Mesenchymal stem cell (in vitro differentiated cells and primary cell): ENCODE results near the gene STK33.

Experiments
- DNase-seq: peaks from one replicate; pipeline ENCODE4 v3.0.0-alpha.2; 2013
- H2AFZ ChIP-seq: one replicate; pipeline ENCODE4 v1.6.1; 2013; ENCODE audit warnings: low read depth, mild to moderate bottlenecking, control low read depth, inconsistent platforms, low read length, moderate library complexity
- H2AK5ac ChIP-seq: 2 replicates; pipeline ENCODE4 v1.6.1; 2013; ENCODE audit warnings: low read length, moderate library complexity, mild to moderate bottlenecking, inconsistent platforms; ENCODE audit not compliant: severe bottlenecking
- H2BK120ac ChIP-seq: one replicate; pipeline ENCODE4 v1.6.1; 2013; ENCODE audit warnings: low read depth, mild to moderate bottlenecking, inconsistent platforms, low read length, moderate library complexity
- H2BK12ac ChIP-seq, 2 experiments: one replicate each; pipeline ENCODE4 v1.6.1; 2013; ENCODE audit warnings: inconsistent platforms in 2 of 2, low read length in 2 of 2, mild to moderate bottlenecking in 2 of 2, moderate library complexity in 2 of 2, control low read depth in 1 of 2
- H2BK15ac ChIP-seq: one replicate; pipeline ENCODE4 v1.6.1; 2013; ENCODE audit warnings: mild to moderate bottlenecking, low read depth, inconsistent platforms; ENCODE audit not compliant: poor library complexity, severe bottlenecking
- H2BK5ac ChIP-seq: 2 replicates; pipeline ENCODE4 v1.6.1; 2013; ENCODE audit warnings: low read depth, mild to moderate bottlenecking, low read length, control low read depth, inconsistent platforms; ENCODE audit not compliant: poor library complexity, severe bottlenecking
- H3K14ac ChIP-seq, 2 experiments: one replicate each; pipeline ENCODE4 v1.6.1; 2013; ENCODE audit warnings: inconsistent platforms in 2 of 2, low read length in 2 of 2, control low read depth in 1 of 2, mild to moderate bottlenecking in 1 of 2, moderate library complexity in 1 of 2
- H3K18ac ChIP-seq, 2 experiments: one replicate each; pipeline ENCODE4 v1.6.1; 2013; ENCODE audit warnings: inconsistent platforms in 2 of 2, low read length in 2 of 2, control low read depth in 1 of 2, low read depth in 1 of 2, mild to moderate bottlenecking in 1 of 2
- H3K23ac ChIP-seq, 2 experiments: one replicate each; pipeline ENCODE4 v1.6.1; 2013; ENCODE audit warnings: inconsistent platforms in 2 of 2, low read length in 2 of 2, mild to moderate bottlenecking in 2 of 2, moderate library complexity in 2 of 2, control low read depth in 1 of 2
- H3K27ac ChIP-seq: 2 replicates; pipeline ENCODE4 v1.5.1; 2013; ENCODE audit warnings: mild to moderate bottlenecking, moderate library complexity, low read length, control low read depth, inconsistent platforms; ENCODE audit not compliant: poor library complexity, severe bottlenecking
- H3K27me3 ChIP-seq, 2 experiments: 2 replicates each; pipeline versions ENCODE4 v1.6.1 to v1.7.0; 2013; ENCODE audit warnings: low read length in 2 of 2, mild to moderate bottlenecking in 2 of 2, moderate library complexity in 2 of 2, control low read depth in 1 of 2, inconsistent platforms in 1 of 2; ENCODE audit not compliant: control insufficient read depth in 1 of 2, insufficient read depth in 1 of 2
- H3K36me3 ChIP-seq, 2 experiments: 2 replicates each; pipeline versions ENCODE4 v1.6.1 to v1.7.0; 2013; ENCODE audit warnings: low read length in 2 of 2, control low read depth in 1 of 2, inconsistent platforms in 1 of 2, low read depth in 1 of 2, mild to moderate bottlenecking in 1 of 2; ENCODE audit not compliant: insufficient read depth in 2 of 2, control insufficient read depth in 1 of 2
- H3K4ac ChIP-seq, 2 experiments: one replicate each; pipeline ENCODE4 v1.6.1; 2013; ENCODE audit warnings: inconsistent platforms in 2 of 2, low read length in 2 of 2, mild to moderate bottlenecking in 2 of 2, moderate library complexity in 2 of 2, control low read depth in 1 of 2, low read depth in 1 of 2
- H3K4me1 ChIP-seq: 2 replicates; pipeline ENCODE4 v1.6.1; 2013; ENCODE audit warnings: low read depth, low read length, control low read depth; ENCODE audit not compliant: control insufficient read depth, insufficient read depth
- H3K4me2 ChIP-seq: 2 replicates; pipeline ENCODE4 v1.6.1; 2013; ENCODE audit warnings: low read length, mild to moderate bottlenecking, inconsistent platforms; ENCODE audit not compliant: poor library complexity, severe bottlenecking
- H3K4me3 ChIP-seq, 2 experiments: 2 replicates each; pipeline versions ENCODE4 v1.5.1 to v1.7.0; 2013; ENCODE audit warnings: low read length in 2 of 2, mild to moderate bottlenecking in 2 of 2, control low read depth in 1 of 2, low read depth in 1 of 2; ENCODE audit not compliant: insufficient read depth in 1 of 2
- H3K79me1 ChIP-seq: replicated peaks from 2 replicates; pipeline ENCODE4 v1.6.1; 2013; ENCODE audit warnings: mild to moderate bottlenecking, control low read depth, low read length, inconsistent platforms; ENCODE audit not compliant: poor library complexity, severe bottlenecking
- H3K9ac ChIP-seq: 2 replicates; pipeline ENCODE4 v1.7.0; 2013; ENCODE audit warnings: mild to moderate bottlenecking, low read length, moderate library complexity
- H3K9me3 ChIP-seq: 2 replicates; pipeline ENCODE4 v1.7.0; 2013; ENCODE audit warnings: mild to moderate bottlenecking, low read length; ENCODE audit not compliant: control insufficient read depth
- H4K8ac ChIP-seq: one replicate; pipeline ENCODE4 v1.6.1; 2013; ENCODE audit warnings: inconsistent platforms, mild to moderate bottlenecking, low read length, moderate library complexity
- H4K91ac ChIP-seq: one replicate; pipeline ENCODE4 v1.6.1; 2013; ENCODE audit warnings: mild to moderate bottlenecking, low read length, inconsistent platforms
- WGBS: methylation state at CpG from one replicate; pipeline ENCODE4 v1.1.7; 2013; ENCODE audit warnings: mixed read lengths; 5-methylcytosine and 5-hydroxymethylcytosine counted together

Gene STK33

DNA sequence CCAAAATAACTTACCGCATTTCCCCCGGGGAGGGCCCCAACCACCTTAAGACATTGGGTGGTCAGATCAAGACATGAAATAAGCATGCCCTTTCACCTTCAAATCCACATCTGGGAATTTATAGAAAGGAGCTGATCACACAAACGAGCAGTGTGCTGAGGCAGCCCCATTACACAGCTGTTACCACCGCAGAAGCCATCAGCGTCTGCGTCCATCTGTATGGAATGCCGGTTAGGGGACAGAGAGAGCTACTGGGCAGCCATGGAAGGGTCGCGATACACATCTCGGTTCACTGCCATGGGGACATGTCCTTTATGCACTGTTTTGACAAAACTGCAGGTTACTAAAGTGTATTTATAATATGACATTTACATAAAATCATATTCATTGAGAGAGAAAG, 225.3 kb downstream of the STK33 start:
- no peak overlapping the region for H2BK120ac ChIP-seq
- H2AK5ac ChIP-seq = no peak overlapping the region
- no peak for DNase-seq
- no peak overlapping the region for H3K9ac ChIP-seq
- H3K4me2 ChIP-seq = no peak overlapping the region
- no peaks in the 10 kb centered on the region for H3K79me1 ChIP-seq
- no peak overlapping the region for H3K27ac ChIP-seq
- H2BK12ac ChIP-seq = no peak overlapping the region
- H3K14ac ChIP-seq = no peak overlapping the region
- no peaks in the 10 kb centered on the region for H3K9me3 ChIP-seq
- no peak overlapping the region for H4K91ac ChIP-seq
- no peaks in the 10 kb centered on the region for H3K36me3 ChIP-seq
- no peak overlapping the region for H2AFZ ChIP-seq
- no peak overlapping the region for H3K23ac ChIP-seq
- no peak overlapping the region for H2BK15ac ChIP-seq
- H2BK5ac ChIP-seq = no peak overlapping the region
- 88% methylated on average over 7 of the region's 10 CpGs for WGBS
- H3K4ac ChIP-seq = no peak overlapping the region
- peaks cover 12 to 61% of the 10 kb centered on the region in 2 experiments for H3K27me3 ChIP-seq
- no peak overlapping the region for H3K4me3 ChIP-seq
- no peaks in the 10 kb centered on the region for H3K4me1 ChIP-seq
- no peak overlapping the region for H3K18ac ChIP-seq
- no peak overlapping the region for H4K8ac ChIP-seq

DNA sequence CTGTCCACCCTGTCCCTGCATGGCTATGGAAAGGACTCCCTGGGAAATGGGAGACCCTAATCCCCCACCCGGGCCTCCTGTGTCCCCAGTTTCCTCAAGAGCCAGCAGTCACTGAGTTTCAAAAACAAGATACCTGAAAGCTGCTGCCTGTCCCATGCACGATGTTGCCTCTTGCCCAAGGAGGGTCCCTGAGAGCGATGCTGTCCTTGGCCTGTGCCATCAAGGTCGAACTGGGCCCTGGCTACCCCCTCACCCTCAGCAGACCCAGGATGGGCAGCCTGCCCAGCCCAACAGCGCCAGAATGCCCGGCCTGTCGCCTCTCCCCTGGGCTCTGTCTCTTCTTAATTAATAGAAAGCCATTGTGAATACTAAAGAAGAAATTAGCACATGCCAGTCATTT, 225.8 kb downstream of the STK33 start:
- H4K91ac ChIP-seq = no peak overlapping the region
- H3K9ac ChIP-seq = no peak overlapping the region
- H3K79me1 ChIP-seq = no peaks in the 10 kb centered on the region
- H2AFZ ChIP-seq = no peak overlapping the region
- peaks cover 12 to 65% of the 10 kb centered on the region in 2 experiments for H3K27me3 ChIP-seq
- H3K23ac ChIP-seq = no peak overlapping the region
- H3K18ac ChIP-seq = no peak overlapping the region
- H2AK5ac ChIP-seq = no peak overlapping the region
- H3K4me1 ChIP-seq = no peaks in the 10 kb centered on the region
- H2BK5ac ChIP-seq = no peak overlapping the region
- H3K36me3 ChIP-seq = no peaks in the 10 kb centered on the region
- WGBS = 87% methylated on average over 7 of the region's 7 CpGs
- no peak overlapping the region for H3K4ac ChIP-seq
- no peak overlapping the region for H3K4me3 ChIP-seq
- no peak overlapping the region for H2BK12ac ChIP-seq
- H4K8ac ChIP-seq = no peak overlapping the region
- no peak overlapping the region for H2BK120ac ChIP-seq
- H3K27ac ChIP-seq = no peak overlapping the region
- H3K14ac ChIP-seq = no peak overlapping the region
- H3K4me2 ChIP-seq = no peak overlapping the region
- DNase-seq = no peak
- no peak overlapping the region for H2BK15ac ChIP-seq
- no peaks in the 10 kb centered on the region for H3K9me3 ChIP-seq

DNA sequence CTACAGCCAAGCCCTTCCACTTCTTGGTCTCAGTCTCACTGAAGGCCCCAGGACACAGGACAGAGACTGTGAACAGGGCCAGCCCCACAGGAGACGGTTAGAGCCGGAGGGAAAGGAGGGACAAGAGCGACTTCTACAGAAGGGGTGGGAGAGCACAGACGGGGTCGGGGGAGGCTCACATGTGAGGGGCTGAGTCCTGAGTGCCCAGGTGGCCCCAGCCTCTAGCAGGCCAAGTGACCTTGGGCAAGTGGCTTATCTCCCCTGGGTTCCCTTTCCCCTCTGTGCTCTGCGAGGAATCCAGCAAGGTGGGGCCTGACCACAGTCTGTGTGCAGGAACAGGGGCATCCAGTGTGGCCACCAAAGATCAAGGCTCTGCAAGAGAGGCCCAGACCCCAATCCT, 227.7 kb downstream of the STK33 start:
- Histone ChIP-seq H3K36me3 (no peaks in the 10 kb centered on the region), H3K9me3 (no peaks in the 10 kb centered on the region), H3K27me3 (peaks cover 15 to 82% of the 10 kb centered on the region in 2 experiments), H3K18ac (no peak overlapping the region), H4K8ac (no peak overlapping the region), H2BK12ac (no peak overlapping the region), H3K23ac (no peak overlapping the region), H2AFZ (no peak overlapping the region), H2BK15ac (no peak overlapping the region), H3K4me3 (no peak overlapping the region), H3K4me2 (no peak overlapping the region), H3K4ac (no peak overlapping the region), H3K9ac (no peak overlapping the region), H3K4me1 (no peaks in the 10 kb centered on the region), H2AK5ac (no peak overlapping the region), H2BK5ac (no peak overlapping the region), H3K79me1 (no peaks in the 10 kb centered on the region), H3K27ac (no peak overlapping the region), H4K91ac (no peak overlapping the region), H3K14ac (peak overlapping the region in 1 of 2 experiments; percentile 10), H2BK120ac (no peak overlapping the region)
- WGBS = 88% methylated on average over 6 of the region's 6 CpGs
- DNase-seq = no peak

DNA sequence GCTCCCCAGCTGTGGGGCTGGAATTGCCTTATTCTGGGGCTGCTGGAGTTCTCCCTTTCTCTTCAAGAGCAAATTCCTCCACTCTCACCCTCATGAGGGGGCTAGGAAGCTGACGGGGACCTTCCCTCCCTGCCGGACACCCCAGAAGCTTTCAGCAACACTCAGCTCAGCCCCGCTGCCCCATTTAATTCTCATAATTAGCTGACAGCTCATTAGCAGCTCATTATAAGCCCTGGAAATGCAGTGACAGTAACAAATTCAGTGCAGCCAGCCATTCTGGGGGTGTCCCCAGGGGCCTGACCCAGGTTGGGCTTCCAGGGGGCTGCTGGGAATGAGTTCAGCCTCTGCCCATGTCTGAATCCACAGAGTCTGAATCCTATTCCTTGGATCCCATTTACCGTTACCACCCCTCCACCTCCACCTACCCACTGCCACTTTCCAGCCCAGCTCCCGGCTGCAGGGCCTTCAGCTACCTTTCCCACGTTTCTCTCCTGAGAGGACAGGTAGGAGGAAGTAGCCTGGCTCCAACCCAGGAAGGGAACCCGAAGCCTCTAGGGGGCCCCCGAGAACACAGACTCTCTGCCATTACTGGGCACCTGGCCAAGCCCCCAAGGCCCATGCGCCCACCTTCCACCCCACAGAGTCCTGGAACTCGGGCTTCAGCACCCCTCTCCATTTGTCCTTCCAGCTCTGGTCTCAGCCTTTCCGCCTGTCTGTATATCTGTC, 228.6 kb downstream of the STK33 start:
- Histone ChIP-seq H3K4me3 (no peak overlapping the region), H4K91ac (no peak overlapping the region), H3K27me3 (peaks cover 10 to 82% of the 10 kb centered on the region in 2 experiments), H4K8ac (no peak overlapping the region), H3K9me3 (no peaks in the 10 kb centered on the region), H3K18ac (no peak overlapping the region), H2AFZ (no peak overlapping the region), H3K79me1 (no peaks in the 10 kb centered on the region), H2BK15ac (peak overlapping the region; percentile 12), H3K4me2 (no peak overlapping the region), H2BK12ac (no peak overlapping the region), H3K4ac (no peak overlapping the region), H2BK120ac (no peak overlapping the region), H3K27ac (no peak overlapping the region), H2BK5ac (no peak overlapping the region), H3K36me3 (no peaks in the 10 kb centered on the region), H3K14ac (no peak overlapping the region), H3K23ac (no peak overlapping the region), H2AK5ac (no peak overlapping the region), H3K9ac (no peak overlapping the region), H3K4me1 (no peaks in the 10 kb centered on the region)
- no peak for DNase-seq
- 70% methylated on average over 11 of the region's 11 CpGs for WGBS
